GM19240 (cell line): ENCODE results near the gene CTU1.

Experiments
- DNase-seq: peaks from one replicate; pipeline ENCODE4 v3.0.0; 2011; ENCODE audit warnings: low spot score; ENCODE audit not compliant: insufficient read length

Gene CTU1

GRCh38 chr19:51103926-51104341, 4.3 kb downstream of the CTU1 start:
- no peak for DNase-seq

- DNase-seq, result no peak
Observed at GRCh38 chr19:51102991-51103390, 5.2 kb downstream of the CTU1 start.

- DNase-seq, result no peak
Observed at GRCh38 chr19:51101171-51101865, 6.9 kb downstream of the CTU1 start.

GRCh38 chr19:51100601-51101000, 7.6 kb downstream of the CTU1 start:
- no peak for DNase-seq

- no peak for DNase-seq
Observed at GRCh38 chr19:51099047-51099382, 9.2 kb downstream of the CTU1 start.

- no peak for DNase-seq
Observed at GRCh38 chr19:51098365-51099046, 9.7 kb downstream of the CTU1 start.

GRCh38 chr19:51097796-51098195, 10.4 kb downstream of the CTU1 start:
- no peak for DNase-seq

- peak; percentile 93 for DNase-seq
Observed at GRCh38 chr19:51097166-51097738, 11.0 kb downstream of the CTU1 start.

- DNase-seq, result no peak
Observed at GRCh38 chr19:51096473-51097165, 11.6 kb downstream of the CTU1 start.

GRCh38 chr19:51094696-51095279, 13.4 kb downstream of the CTU1 start:
- peak; percentile 51 for DNase-seq

- DNase-seq, result no peak
Observed at GRCh38 chr19:51093510-51094345, 14.5 kb downstream of the CTU1 start.

GRCh38 chr19:51093101-51093500, 15.1 kb downstream of the CTU1 start:
- DNase-seq, result no peak

GRCh38 chr19:51091895-51092873, 16.0 kb downstream of the CTU1 start:
- DNase-seq, result no peak

- no peak for DNase-seq
Observed at GRCh38 chr19:51091126-51091525, 17.1 kb downstream of the CTU1 start.

- no peak for DNase-seq
Observed at GRCh38 chr19:51090471-51090870, 17.7 kb downstream of the CTU1 start.

GRCh38 chr19:51089786-51090185, 18.4 kb downstream of the CTU1 start:
- DNase-seq, result no peak

GRCh38 chr19:51086153-51086850, 21.9 kb downstream of the CTU1 start:
- DNase-seq, result no peak

GRCh38 chr19:51084505-51084904, 23.7 kb downstream of the CTU1 start:
- no peak for DNase-seq

- no peak for DNase-seq
Observed at GRCh38 chr19:51083783-51084182, 24.4 kb downstream of the CTU1 start.
